Small intestine (tissue), 7 donors: ENCODE measurements around the gene SEC61A1. TPM values are rescaled to one million over a fixed set of nuclear protein-coding genes. Genes with fewer than 3 reads are reported as not detected.

Source experiments
- DNase-seq, 2 donors: peaks; one replicate each; pipeline versions ENCODE4 v3.0.0 to v3.0.0-alpha.2; 2013
- FAIRE-seq: peaks from 2 replicates; lab custom pipeline; 2012; peaks lifted over from hg19 to GRCh38; lab: Jason Lieb, UNC
- H3K27ac ChIP-seq, 3 donors: one replicate each; pipeline ENCODE4 v1.5.1; 2013; ENCODE audit warnings: low read length in 2 of 3, mild to moderate bottlenecking in 2 of 3, control low read depth in 1 of 3, inconsistent platforms in 1 of 3, low read depth in 1 of 3, moderate library complexity in 1 of 3
- H3K27me3 ChIP-seq, 3 donors: one replicate each; pipeline ENCODE4 v1.6.1; 2013; ENCODE audit warnings: low read length in 3 of 3, inconsistent platforms in 1 of 3; ENCODE audit not compliant: control insufficient read depth in 3 of 3, insufficient read depth in 3 of 3
- H3K36me3 ChIP-seq, 3 donors: one replicate each; pipeline ENCODE4 v1.6.1; 2013; ENCODE audit warnings: low read length in 3 of 3, inconsistent platforms in 1 of 3, low read depth in 1 of 3, mild to moderate bottlenecking in 1 of 3, moderate library complexity in 1 of 3; ENCODE audit not compliant: control insufficient read depth in 3 of 3, insufficient read depth in 2 of 3
- H3K4me1 ChIP-seq, 3 donors: one replicate each; pipeline ENCODE4 v1.6.1; 2013; ENCODE audit warnings: low read length in 2 of 3, inconsistent platforms in 1 of 3, low read depth in 1 of 3, mild to moderate bottlenecking in 1 of 3, moderate library complexity in 1 of 3; ENCODE audit not compliant: control insufficient read depth in 3 of 3, insufficient read depth in 2 of 3
- H3K4me3 ChIP-seq, 3 donors: one replicate each; pipeline ENCODE4 v1.5.1; 2013; ENCODE audit warnings: low read length in 3 of 3, control low read depth in 1 of 3, inconsistent platforms in 1 of 3, low read depth in 1 of 3, mild to moderate bottlenecking in 1 of 3, moderate library complexity in 1 of 3
- H3K9me3 ChIP-seq, 2 donors: one replicate each; pipeline ENCODE4 v1.6.1; 2013; ENCODE audit warnings: low read depth in 1 of 2, low read length in 1 of 2; ENCODE audit not compliant: control insufficient read depth in 2 of 2, insufficient read depth in 1 of 2
- WGBS, 3 donors: extraction: QIAGEN DNeasy Blood & Tissue Kit; methylation state at CpG; one replicate each; pipeline ENCODE4 v1.1.7; 2013; 5-methylcytosine and 5-hydroxymethylcytosine counted together
- polyA plus RNA-seq, 4 donors: library from polyadenylated mRNA; stranded (reverse) in 3 of 4; unstranded in 1 of 4; fragments of 200-250 nt in 3 of 4; fragments of 120-200 nt in 1 of 4; gene quantifications; one replicate each; pipeline versions ENCODE4 v1.2.1 to v1.2.3, GENCODE V29; 2013
- donor health status: healthy with polysubstance abuse.
- donor health status: control.
- donor health status: control.
- donor health status: Bipolar disorder and iron deficiency.
- donor health status: healthy.

SEC61A1 gene
- polyA plus RNA-seq, 4 donors, result 52.1 to 203 (median 120) TPM

- Histone ChIP-seq H3K27me3 (peaks cover 0 to 2% (median 0%) of the 10 kb centered on the region in 3 donors), H3K36me3 (no peaks in the 10 kb centered on the region), H3K9me3 (no peaks in the 10 kb centered on the region), H3K4me1 (no peaks in the 10 kb centered on the region), H3K4me3 (no peak overlapping the region), H3K27ac (no peak overlapping the region)
- FAIRE-seq (no peak), DNase-seq (no peak)
- 89 to 92% (median 90%) methylated on average over 14 of the region's 14 CpGs for WGBS, 3 donors
Measured at GRCh38 chr3:128012050-128012449, 40.2 kb upstream of the SEC61A1 start.

GRCh38 chr3:128014548-128014947, 37.7 kb upstream of the SEC61A1 start:
- Histone ChIP-seq H3K27ac (no peak overlapping the region), H3K9me3 (no peaks in the 10 kb centered on the region), H3K4me1 (no peaks in the 10 kb centered on the region), H3K36me3 (no peaks in the 10 kb centered on the region), H3K27me3 (no peaks in the 10 kb centered on the region), H3K4me3 (no peak overlapping the region)
- no peak for DNase-seq
- 58 to 78% (median 77%) methylated on average over 3 of the region's 3 CpGs for WGBS, 3 donors
- FAIRE-seq, result no peak

GRCh38 chr3:128016502-128016901, 35.7 kb upstream of the SEC61A1 start:
- Histone ChIP-seq H3K27ac (no peak overlapping the region), H3K27me3 (no peaks in the 10 kb centered on the region), H3K36me3 (no peaks in the 10 kb centered on the region), H3K9me3 (no peaks in the 10 kb centered on the region), H3K4me1 (no peaks in the 10 kb centered on the region), H3K4me3 (no peak overlapping the region)
- FAIRE-seq (no peak), DNase-seq (no peak)
- 86 to 94% (median 88%) methylated on average over 1 of the region's 1 CpG for WGBS, 3 donors

GRCh38 chr3:128021768-128022372, 30.4 kb upstream of the SEC61A1 start:
- Histone ChIP-seq H3K27me3 (peaks cover 0 to 3% (median 0%) of the 10 kb centered on the region in 3 donors), H3K27ac (no peak overlapping the region), H3K4me3 (no peak overlapping the region), H3K36me3 (no peaks in the 10 kb centered on the region), H3K9me3 (no peaks in the 10 kb centered on the region), H3K4me1 (no peaks in the 10 kb centered on the region)
- no peak for FAIRE-seq
- WGBS, 3 donors, result 73 to 85% (median 79%) methylated on average over 8 to 10 of the region's 10 CpGs
- no peak for DNase-seq

GRCh38 chr3:128033102-128033501, 19.1 kb upstream of the SEC61A1 start:
- DNase-seq, result no peak

GRCh38 chr3:128036119-128036518, 16.1 kb upstream of the SEC61A1 start:
- DNase-seq (no peak), FAIRE-seq (no peak)
- Histone ChIP-seq H3K27me3 (no peaks in the 10 kb centered on the region), H3K27ac (no peak overlapping the region), H3K4me1 (no peaks in the 10 kb centered on the region), H3K9me3 (no peaks in the 10 kb centered on the region), H3K4me3 (no peak overlapping the region), H3K36me3 (no peaks in the 10 kb centered on the region)
- 68 to 77% (median 73%) methylated on average over 1 of the region's 1 CpG for WGBS, 3 donors

More at GRCh38 chr3:128033102-128033501, 19.1 kb upstream of the SEC61A1 start:
- FAIRE-seq, result no peak
- H3K4me3 ChIP-seq, result no peak overlapping the region
- H3K27me3 ChIP-seq, result peaks cover 0 to 3% (median 0%) of the 10 kb centered on the region in 3 donors
- no peaks in the 10 kb centered on the region for H3K36me3 ChIP-seq
- H3K9me3 ChIP-seq, result no peaks in the 10 kb centered on the region
- H3K27ac ChIP-seq, result no peak overlapping the region
- no peaks in the 10 kb centered on the region for H3K4me1 ChIP-seq

- Histone ChIP-seq H3K9me3 (no peaks in the 10 kb centered on the region), H3K27me3 (no peaks in the 10 kb centered on the region), H3K27ac (no peak overlapping the region), H3K4me1 (no peaks in the 10 kb centered on the region), H3K4me3 (no peak overlapping the region), H3K36me3 (no peaks in the 10 kb centered on the region)
- 78 to 87% (median 83%) methylated on average over 3 of the region's 3 CpGs for WGBS, 3 donors
- FAIRE-seq (no peak), DNase-seq (no peak)
Measured at GRCh38 chr3:128040041-128040440, 12.2 kb upstream of the SEC61A1 start.

- WGBS, 3 donors, result 8 to 77% (median 65%) methylated on average over 1 of the region's 1 CpG
- no peak for FAIRE-seq
- H3K4me3 ChIP-seq, result no peak overlapping the region
Measured at GRCh38 chr3:128040660-128041059, 11.6 kb upstream of the SEC61A1 start.

GRCh38 chr3:128041344-128041743, 10.9 kb upstream of the SEC61A1 start:
- H3K9me3 ChIP-seq, result no peaks in the 10 kb centered on the region
- H3K27me3 ChIP-seq, result no peaks in the 10 kb centered on the region
- no peaks in the 10 kb centered on the region for H3K36me3 ChIP-seq
- no peak for DNase-seq
- WGBS, 3 donors, result 58 to 86% (median 83%) methylated on average over 1 of the region's 1 CpG
- FAIRE-seq, result no peak
- H3K4me3 ChIP-seq, result no peak overlapping the region
- no peak overlapping the region for H3K27ac ChIP-seq
- H3K4me1 ChIP-seq, result no peaks in the 10 kb centered on the region

More at GRCh38 chr3:128040660-128041059, 11.6 kb upstream of the SEC61A1 start:
- Histone ChIP-seq H3K27me3 (no peaks in the 10 kb centered on the region), H3K4me1 (no peaks in the 10 kb centered on the region), H3K27ac (no peak overlapping the region), H3K9me3 (no peaks in the 10 kb centered on the region), H3K36me3 (no peaks in the 10 kb centered on the region)
- DNase-seq, result no peak
